Kasumi-1 (cell line): Measurements from ENCODE around the gene DARS2.
"Not testable (repeated sequence)": the region's sequence is repeated elsewhere in the genome, so short reads cannot be mapped to it uniquely, and the experiment has no call there.

Experiments
- DNase-seq, 2 experiments: peaks; one replicate each; lab custom pipeline; 2025; lab: John Stamatoyannopoulos, UW

DARS2 gene

GRCh38 chr1:173862146-173862768 is 37.8 kb downstream of the DARS2 start:
- DNase-seq = peak in 1 of 2 experiments; percentile 36

- peak; percentile 50 to 68 for DNase-seq
Observed at GRCh38 chr1:173862769-173863223, 38.3 kb downstream of the DARS2 start.

GRCh38 chr1:173863224-173864161 is 39.0 kb downstream of the DARS2 start:
- DNase-seq = no peak

- DNase-seq = no peak
Observed at GRCh38 chr1:173864179-173864867, 39.9 kb downstream of the DARS2 start.

GRCh38 chr1:173865468-173866164 is 41.1 kb downstream of the DARS2 start:
- DNase-seq = no peak

GRCh38 chr1:173866413-173867115 is 42.1 kb downstream of the DARS2 start:
- no peak for DNase-seq

GRCh38 chr1:173867141-173867752 is 42.8 kb downstream of the DARS2 start:
- DNase-seq = peak in 1 of 2 experiments; percentile 48

- peak; percentile 99 for DNase-seq
Observed at GRCh38 chr1:173867753-173868265, 43.3 kb downstream of the DARS2 start, which contains the start of gene GAS5. GAS5 (minus strand) TSS chr1:173867989.

GRCh38 chr1:173868266-173869020 is 44.0 kb downstream of the DARS2 start, which contains the start of gene ZBTB37:
ZBTB37 (plus strand) TSS chr1:173868380; CDS start chr1:173870226, 1,846 bp downstream.
- peak; percentile 87 to 88 for DNase-seq

- DNase-seq = peak in 1 of 2 experiments; percentile 58
Observed at GRCh38 chr1:173869021-173869359, 44.5 kb downstream of the DARS2 start.

GRCh38 chr1:173870252-173871075 is 46.0 kb downstream of the DARS2 start:
- peak; percentile 24 to 60 for DNase-seq

GRCh38 chr1:173871091-173871490 is 46.6 kb downstream of the DARS2 start:
- DNase-seq = no peak

GRCh38 chr1:173871500-173871899 is 47.0 kb downstream of the DARS2 start:
- DNase-seq = no peak

GRCh38 chr1:173876732-173877131 is 52.3 kb downstream of the DARS2 start:
- no peak for DNase-seq

GRCh38 chr1:173878251-173878650 is 53.8 kb downstream of the DARS2 start:
- DNase-seq = no peak

- not testable (repeated sequence) for DNase-seq
Observed at GRCh38 chr1:173881117-173881516, 56.6 kb downstream of the DARS2 start.

GRCh38 chr1:173884701-173885100 is 60.2 kb downstream of the DARS2 start:
- DNase-seq = no peak

- no peak for DNase-seq
Observed at GRCh38 chr1:173886746-173887611, 62.5 kb downstream of the DARS2 start.
